K562 (cell line): ENCODE data around the gene GLDC. TPM values are rescaled to one million over a fixed set of nuclear protein-coding genes. Genes with fewer than 3 reads are reported as not detected.

Experiments
- ATAC-seq: fragments of 200-7000 bp; cut with Tn5 transposase; 3 replicates; pipeline ENCODE4 v1.9.1; 2020; ENCODE audit warnings: moderate library complexity
- BruUV-seq: library from RNA; stranded (reverse); fragments of 400-500 nt; replicated peaks from 2 replicates; lab custom pipeline; 2021; lab: Mats Ljungman, UMichigan
- CTCF ChIA-PET: fragments of 300-600 bp; formaldehyde crosslinking; extraction: SDS; loops from one replicate; lab custom pipeline; 2021; ENCODE audit warnings: low intra/inter-chr PET ratio; lab: Yijun Ruan, JAX
- POLR2A ChIA-PET: fragments of 300-600, 350-650 bp; sonication (Branson Sonifier 250); formaldehyde crosslinking; extraction: SDS; loops from one replicate; lab custom pipeline; 2021; ENCODE audit warnings: antibody characterized with exemption, inconsistent platforms; lab: Yijun Ruan, JAX
- DNase-seq, 4 experiments: peaks; one replicate each; pipeline versions ENCODE4 v3.0.0 to v3.0.0-alpha.2; 2011 to 2018; ENCODE audit warnings: low spot score in 3 of 4, mixed read lengths in 3 of 4; ENCODE audit errors: extremely low read depth in 1 of 4
- FAIRE-seq: peaks from 2 replicates; lab custom pipeline; 2011; peaks lifted over from hg19 to GRCh38; lab: Jason Lieb, UNC
- H2AFZ ChIP-seq: 2 replicates; pipeline ENCODE4 v1.6.0; 2011; ENCODE audit warnings: low read depth, low read length, control low read depth, inconsistent platforms
- H3K27ac ChIP-seq: fragments of 200-600 bp; 3 replicates; pipeline ENCODE4 v1.8.0; 2011; ENCODE audit warnings: low read depth, mild to moderate bottlenecking, control low read depth, inconsistent platforms, low read length, moderate library complexity, mixed read lengths; ENCODE audit errors: extremely low read depth
- H3K27me3 ChIP-seq, 2 experiments: fragments of 300-600 bp in 1 of 2; 2 replicates in 1 of 2; 3 replicates in 1 of 2; pipeline versions ENCODE4 v1.6.0 to v1.8.0; 2011; ENCODE audit warnings: inconsistent platforms in 2 of 2, low read length in 2 of 2, mild to moderate bottlenecking in 1 of 2, mixed read lengths in 1 of 2, moderate library complexity in 1 of 2; ENCODE audit not compliant: control insufficient read depth in 2 of 2, insufficient read depth in 2 of 2
- H3K36me3 ChIP-seq: fragments of 300-600 bp; 3 replicates; pipeline ENCODE4 v1.8.0; 2011; ENCODE audit warnings: mild to moderate bottlenecking, low read length, inconsistent platforms; ENCODE audit not compliant: control insufficient read depth, insufficient read depth
- H3K4me1 ChIP-seq, 2 experiments: fragments of 200-600 bp in 1 of 2; replicated peaks in 1 of 2; 2 replicates in 1 of 2; 3 replicates in 1 of 2; pipeline versions ENCODE4 v1.5.1 to v1.8.0; 2011; ENCODE audit warnings: inconsistent platforms in 2 of 2, low read length in 2 of 2, mild to moderate bottlenecking in 1 of 2, mixed read lengths in 1 of 2, moderate library complexity in 1 of 2; ENCODE audit not compliant: control insufficient read depth in 2 of 2, insufficient read depth in 2 of 2
- H3K4me2 ChIP-seq: 2 replicates; pipeline ENCODE4 v1.6.1; 2011; ENCODE audit warnings: low read length, control low read depth, inconsistent platforms, mixed read lengths; ENCODE audit not compliant: insufficient read depth
- H3K4me3 ChIP-seq: fragments of 200-600 bp; sonication (generic), shearing (Covaris generic); 2 replicates; pipeline ENCODE4 v1.5.1; 2016; ENCODE audit warnings: control low read depth, inconsistent platforms
- H3K79me2 ChIP-seq: fragments of 200-600 bp; 3 replicates; pipeline ENCODE4 v1.8.0; 2011; ENCODE audit warnings: low read length, inconsistent platforms; ENCODE audit not compliant: control insufficient read depth, insufficient read depth
- H3K9ac ChIP-seq, 2 experiments: 2 replicates each; pipeline versions ENCODE4 v1.6.0 to v1.6.1; 2011; ENCODE audit warnings: low read depth in 2 of 2, low read length in 2 of 2, control low read depth in 1 of 2, inconsistent platforms in 1 of 2, mild to moderate bottlenecking in 1 of 2, mixed read lengths in 1 of 2; ENCODE audit not compliant: insufficient read depth in 1 of 2
- H3K9me1 ChIP-seq: one replicate; pipeline ENCODE4 v1.6.0; 2011; ENCODE audit warnings: inconsistent platforms, mild to moderate bottlenecking, low read length, moderate library complexity; ENCODE audit not compliant: control insufficient read depth, insufficient read depth
- H3K9me3 ChIP-seq: replicated peaks from 2 replicates; pipeline ENCODE4 v1.5.1; 2011; ENCODE audit warnings: low read depth, low read length, inconsistent platforms; ENCODE audit not compliant: control insufficient read depth, insufficient read depth
- H4K20me1 ChIP-seq: replicated peaks from 2 replicates; pipeline ENCODE4 v1.6.1; 2011; ENCODE audit warnings: low read length, inconsistent platforms, mixed read lengths; ENCODE audit not compliant: control insufficient read depth, insufficient read depth
- ADNP ChIP-seq: fragments of 200-800 bp; sonication (Bioruptor generic); IDR thresholded peaks from 2 replicates; pipeline ENCODE4 v1.6.1; 2016; ENCODE audit warnings: missing genetic modification characterization, missing compliant biosample characterization
- ARID3B ChIP-seq: fragments of 250-450 bp; sonication (Bioruptor Pico); IDR thresholded peaks from 2 replicates; pipeline ENCODE4 v1.4.0; 2020; ENCODE audit warnings: borderline replicate concordance
- ARID4B ChIP-seq: sonication (generic); formaldehyde crosslinking; IDR thresholded peaks from 2 replicates; pipeline ENCODE4 v1.8.0; 2022; ENCODE audit warnings: mild to moderate bottlenecking, missing genetic modification reagents
- E2F4 ChIP-seq: sonication (generic); formaldehyde crosslinking; IDR thresholded peaks from 2 replicates; pipeline ENCODE4 v1.8.0; 2022; ENCODE audit warnings: mild to moderate bottlenecking, low read depth, missing genetic modification reagents
- ELF2 ChIP-seq: fragments of 250-450 bp; sonication (Bioruptor Pico); IDR thresholded peaks from 2 replicates; pipeline ENCODE4 v1.5.0; 2021; ENCODE audit warnings: mild to moderate bottlenecking
- ELK1 ChIP-seq: sonication (generic); formaldehyde crosslinking; IDR thresholded peaks from 2 replicates; pipeline ENCODE4 v1.8.1; 2022; ENCODE audit warnings: missing genetic modification reagents
- FUS ChIP-seq: fragments of 200-400 bp; formaldehyde crosslinking; optimal IDR thresholded peaks from 2 replicates; pipeline ENCODE3; 2017; ENCODE audit warnings: low read depth, low read length
- NFXL1 ChIP-seq: fragments of 450-650 bp; formaldehyde crosslinking; IDR thresholded peaks from 2 replicates; pipeline ENCODE4 v1.4.0; 2021; ENCODE audit warnings: mild to moderate bottlenecking
- RBM22 ChIP-seq: fragments of 200-400 bp; formaldehyde crosslinking; IDR thresholded peaks from 2 replicates; pipeline ENCODE4 v1.6.1; 2018; ENCODE audit warnings: low read length, low read depth; ENCODE audit not compliant: poor library complexity, severe bottlenecking
- SMARCB1 ChIP-seq: IDR thresholded peaks from 2 replicates; pipeline ENCODE4 v1.6.1; 2011; ENCODE audit warnings: improper control_type of control experiment, low read depth; ENCODE audit not compliant: insufficient read length
- USF2 ChIP-seq: sonication (generic); formaldehyde crosslinking; IDR thresholded peaks from 2 replicates; pipeline ENCODE4 v1.5.0; 2020; ENCODE audit warnings: missing genetic modification reagents
- ZNF436 ChIP-seq: fragments of 250-450, 450-650 bp; sonication (Bioruptor Pico); formaldehyde crosslinking; IDR thresholded peaks from 2 replicates; pipeline ENCODE4 v1.7.0; 2020; ENCODE audit warnings: mild to moderate bottlenecking
- ZNF699 ChIP-seq: fragments of 250-450 bp; sonication (Bioruptor Pico); IDR thresholded peaks from 2 replicates; pipeline ENCODE4 v1.8.0; 2021; ENCODE audit warnings: mild to moderate bottlenecking, moderate library complexity; ENCODE audit not compliant: insufficient replicate concordance
- ZNF77 ChIP-seq: fragments of 250-450 bp; sonication (Bioruptor Pico); IDR thresholded peaks from 2 replicates; pipeline ENCODE4 v1.5.0; 2020
- ZNF778 ChIP-seq: fragments of 450-650 bp; formaldehyde crosslinking; IDR thresholded peaks from 2 replicates; pipeline ENCODE4 v1.4.0; 2020; ENCODE audit warnings: mild to moderate bottlenecking, moderate library complexity
- WGBS: fragments of 100-300 bp; shearing (Covaris generic); methylation state at CpG from one replicate; pipeline ENCODE4 v1.1.6; 2016; ENCODE audit warnings: low coverage, mixed read lengths; ENCODE audit not compliant: insufficient coverage; ENCODE audit errors: missing lambda C conversion rate; 5-methylcytosine and 5-hydroxymethylcytosine counted together
- in situ Hi-C: fragments of 300-500 bp; cut with MboI; formaldehyde crosslinking; loops from 4 replicates; pipeline ENCODE4 v1.15.0; 2018; ENCODE audit warnings: inconsistent platforms, mixed read lengths
- intact Hi-C: fragments of 100-400 bp; cut with micrococcal nuclease; formaldehyde crosslinking; loops from 2 replicates; pipeline ENCODE4 v1.14.2; 2022
- polyA plus RNA-seq, 8 experiments: library from polyadenylated mRNA; depleted of rRNA in 4 of 8; stranded (reverse) in 5 of 8; unstranded in 3 of 8; fragments of >200 nt; fragmentation: Nextera tagmentation in 2 of 8; fragmentation: Illumina TruSeq in 1 of 8; extraction: Ambion mirVana in 2 of 8; extraction: Trizol in 1 of 8; gene quantifications; 2 replicates each; pipeline versions ENCODE4 v1.2.1 to v1.2.3, GENCODE V29; 2011 to 2014; ENCODE audit warnings: inconsistent platforms in 1 of 8, missing spikeins in 1 of 8
- total RNA-seq, 7 experiments: library from RNA; depleted of rRNA in 6 of 7; stranded (reverse); fragments of >200 nt in 6 of 7; fragmentation: Illumina TruSeq in 2 of 7; extraction: Trizol in 2 of 7; gene quantifications; 2 replicates each; pipeline versions ENCODE4 v1.2.1 to v1.2.3, GENCODE V29; 2011 to 2021; ENCODE audit warnings: low replicate concordance in 1 of 7

The GLDC gene
- total and polyA plus RNA-seq, 9 of the 15 experiments (the other 6 are each of a cell fraction or from before 2014, with no cell fraction given) = 0.03 to 0.27 (median 0.08) TPM; not detected in 6

GRCh38 chr9:6605202-6605601 lies 40.3 kb downstream of the GLDC start:
- Histone ChIP-seq H2AFZ (no peak overlapping the region), H3K9me3 (no peaks in the 10 kb centered on the region), H3K9me1 (no peaks in the 10 kb centered on the region), H3K27me3 (no peaks in the 10 kb centered on the region), H3K79me2 (no peaks in the 10 kb centered on the region), H3K9ac (no peak overlapping the region), H3K27ac (no peak overlapping the region), H3K4me1 (no peaks in the 10 kb centered on the region), H3K4me3 (no peak overlapping the region), H3K4me2 (no peak overlapping the region), H3K36me3 (no peaks in the 10 kb centered on the region), H4K20me1 (no peaks in the 10 kb centered on the region)
- DNase-seq (no peak), ATAC-seq (no peak), FAIRE-seq (no peak)
- ChIA-PET POLR2A (no interaction called here), CTCF (no interaction called here)
- 0% methylated on average over 4 of the region's 5 CpGs for WGBS
- BruUV-seq = no TSS peak
- intact Hi-C loops = no loop called here
- in situ Hi-C loops = no loop called here
- TF ChIP-seq NFXL1 = no peak
- no peak for TF ChIP-seq ZNF699 (CRISPR knock-in tag)
- no peak for TF ChIP-seq ZNF436
- TF ChIP-seq USF2 (CRISPR knock-in tag) = no peak
- TF ChIP-seq ELK1 (CRISPR knock-in tag) = no peak
- TF ChIP-seq FUS = no peak
- TF ChIP-seq ARID4B (CRISPR knock-in tag) = no peak
- TF ChIP-seq ELF2 (CRISPR knock-in tag) = no peak
- no peak for TF ChIP-seq E2F4 (CRISPR knock-in tag)
- no peak for TF ChIP-seq SMARCB1
- no peak for TF ChIP-seq ZNF778 (CRISPR knock-in tag)
- no peak for TF ChIP-seq RBM22
- TF ChIP-seq ADNP (tag) = no peak
- no peak for TF ChIP-seq ZNF77 (CRISPR knock-in tag)
- no peak for TF ChIP-seq ARID3B (CRISPR knock-in tag)
